Activated naive CD8-positive, alpha-beta T cell treated with anti-CD3 and anti-CD28 coated beads, Interleukin-2, amount 50 U/mL, for 24 hours (primary cell): ENCODE results near the gene DLG2.
"Not testable (repeated sequence)": the region's sequence is repeated elsewhere in the genome, so short reads cannot be mapped to it uniquely, and the experiment has no call there.

Experiments
- ATAC-seq: fragments of 150-1000 bp; cut with Tn5 transposase; one replicate; pipeline ENCODE4 v1.10.0; 2021
- DNase-seq: peaks from one replicate; pipeline ENCODE4 v3.0.0; 2021
- H3K27ac Mint-ChIP-seq: one replicate; pipeline ENCODE4 v1.8.0; 2021; ENCODE audit warnings: mild to moderate bottlenecking, mixed read lengths
- H3K27me3 Mint-ChIP-seq: one replicate; pipeline ENCODE4 v1.8.0; 2021; ENCODE audit warnings: mixed read lengths
- H3K36me3 Mint-ChIP-seq: one replicate; pipeline ENCODE4 v1.8.0; 2021; ENCODE audit warnings: low read depth, mixed read lengths
- H3K4me1 Mint-ChIP-seq: one replicate; pipeline ENCODE4 v1.8.0; 2021; ENCODE audit warnings: mixed read lengths
- H3K4me3 Mint-ChIP-seq: one replicate; pipeline ENCODE4 v1.8.0; 2021; ENCODE audit warnings: mild to moderate bottlenecking, moderate library complexity, mixed read lengths
- H3K9me3 Mint-ChIP-seq: one replicate; pipeline ENCODE4 v1.8.0; 2021; ENCODE audit warnings: mixed read lengths

DLG2 gene

DNA sequence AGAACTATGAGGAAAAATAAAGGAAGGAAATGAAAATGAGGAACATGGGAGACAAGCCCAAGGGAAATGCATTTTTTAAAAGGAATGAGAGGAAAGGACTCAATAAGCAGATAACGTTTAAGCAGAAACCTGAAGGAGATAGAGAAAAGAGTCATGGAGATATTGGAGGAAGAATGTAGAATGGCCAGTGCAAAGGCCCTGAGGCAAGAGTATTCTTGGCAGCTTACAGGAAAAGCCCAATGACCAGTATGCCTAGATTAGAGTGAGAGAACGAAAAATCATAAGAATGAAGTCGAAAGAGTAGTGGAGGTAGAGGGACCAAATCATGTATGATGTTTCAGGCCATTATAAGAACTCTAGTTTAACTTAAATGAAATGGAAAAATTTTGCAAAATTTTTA is 220.3 kb downstream of the DLG2 start:
- no peaks in the 10 kb centered on the region for H3K27me3 Mint-ChIP-seq
- H3K4me3 Mint-ChIP-seq = no peak overlapping the region
- H3K36me3 Mint-ChIP-seq = no peaks in the 10 kb centered on the region
- no peak for ATAC-seq
- H3K27ac Mint-ChIP-seq = no peak overlapping the region
- H3K4me1 Mint-ChIP-seq = no peaks in the 10 kb centered on the region
- no peak for DNase-seq
- peaks cover 29% of the 10 kb centered on the region for H3K9me3 Mint-ChIP-seq

DNA sequence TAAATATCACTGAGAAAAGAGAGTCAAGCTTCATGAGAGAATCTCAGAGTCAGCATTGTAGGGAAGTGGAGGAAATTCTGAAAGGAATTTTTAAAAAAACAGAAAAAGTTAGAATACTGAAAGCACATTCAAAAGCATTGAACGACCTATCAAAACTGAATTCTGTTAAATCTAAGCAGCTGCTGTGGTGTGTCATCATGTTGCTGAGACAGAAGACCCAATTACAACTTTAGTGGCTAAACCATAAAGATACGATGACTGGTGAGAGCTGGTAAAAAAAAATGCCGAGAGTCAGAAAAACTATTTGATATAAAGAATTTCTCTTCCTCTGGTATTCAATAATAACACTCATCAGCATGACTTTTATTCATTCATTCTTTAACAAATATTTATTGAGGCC is 220.8 kb downstream of the DLG2 start:
- Mint-ChIP-seq H3K4me1 (no peaks in the 10 kb centered on the region), H3K36me3 (no peaks in the 10 kb centered on the region), H3K4me3 (no peak overlapping the region), H3K9me3 (peaks cover 29% of the 10 kb centered on the region), H3K27me3 (no peaks in the 10 kb centered on the region), H3K27ac (no peak overlapping the region)
- DNase-seq (no peak), ATAC-seq (no peak)

DNA sequence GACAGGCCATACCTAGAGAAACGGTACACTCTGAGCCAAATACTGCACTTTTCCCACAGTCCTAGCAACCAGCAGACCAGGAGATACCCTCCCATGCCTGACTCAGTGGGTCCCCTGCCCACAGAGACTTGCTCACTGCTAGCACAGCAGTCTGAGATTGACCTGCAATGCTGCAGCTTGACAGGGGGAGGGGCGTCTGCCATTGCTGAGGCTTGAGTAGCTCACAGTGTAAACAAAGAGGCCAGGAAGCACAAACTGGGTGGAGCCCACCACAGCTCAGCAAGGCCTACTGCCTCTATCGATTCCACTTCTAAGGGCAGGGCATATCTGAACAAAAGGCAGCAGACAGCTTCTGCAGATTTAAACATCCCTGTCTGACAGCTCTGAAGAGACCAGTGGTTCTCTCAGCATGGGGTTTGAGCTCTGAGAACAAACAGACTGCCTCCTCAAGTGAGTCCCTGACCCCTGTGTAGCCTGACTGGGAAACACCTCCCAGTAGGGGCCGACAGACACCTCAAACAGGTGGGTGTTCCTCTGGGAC is 231.6 kb downstream of the DLG2 start:
- H3K4me1 Mint-ChIP-seq, ATAC-seq, H3K27me3 Mint-ChIP-seq, H3K27ac Mint-ChIP-seq, H3K4me3 Mint-ChIP-seq, H3K36me3 Mint-ChIP-seq, DNase-seq: not testable (repeated sequence)
- peaks cover 57% of the 10 kb centered on the region for H3K9me3 Mint-ChIP-seq

DNA sequence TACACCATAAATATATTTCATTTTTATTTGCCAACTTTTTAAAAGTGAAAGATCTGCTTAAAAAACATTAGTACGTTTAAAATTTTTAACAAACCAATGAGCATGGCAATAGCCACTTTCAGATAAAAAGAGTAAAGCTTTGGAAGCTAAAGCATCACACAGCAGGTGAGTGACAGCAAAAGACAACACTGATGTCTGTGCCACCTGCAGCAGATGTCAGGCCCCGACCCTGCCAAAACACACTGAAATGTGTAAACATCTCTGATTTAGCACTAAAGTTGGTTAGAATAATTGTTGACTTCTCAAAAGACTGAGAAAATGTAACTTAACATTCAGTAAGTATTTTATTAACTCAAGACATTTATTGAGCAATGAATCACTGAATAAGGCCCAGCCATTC is 232.9 kb downstream of the DLG2 start:
- H3K27me3 Mint-ChIP-seq = no peaks in the 10 kb centered on the region
- peaks cover 62% of the 10 kb centered on the region for H3K9me3 Mint-ChIP-seq
- H3K4me3 Mint-ChIP-seq = no peak overlapping the region
- ATAC-seq (no peak), DNase-seq (no peak)
- peaks cover 5% of the 10 kb centered on the region for H3K36me3 Mint-ChIP-seq
- no peaks in the 10 kb centered on the region for H3K4me1 Mint-ChIP-seq
- H3K27ac Mint-ChIP-seq = no peak overlapping the region

DNA sequence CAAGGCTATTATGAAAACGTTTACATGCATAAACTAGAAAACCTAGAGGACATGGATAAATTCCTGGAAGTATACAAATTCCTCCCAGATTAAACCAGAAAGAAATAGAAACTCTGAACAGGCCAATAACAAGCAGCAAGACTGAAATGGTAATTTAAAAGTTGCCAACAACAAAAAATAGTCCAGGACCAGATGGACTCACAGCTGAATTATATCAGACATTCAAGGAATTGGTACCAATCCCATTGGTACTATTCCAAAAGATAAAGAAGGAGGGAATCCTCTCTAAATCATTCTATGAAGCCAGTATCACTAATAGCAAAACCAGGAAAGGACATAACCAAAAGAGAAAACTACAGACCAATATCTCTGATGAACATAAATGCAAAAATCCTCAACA is 236.0 kb downstream of the DLG2 start:
- Mint-ChIP-seq H3K4me1 (no peaks in the 10 kb centered on the region), H3K27ac (no peak overlapping the region), H3K4me3 (no peak overlapping the region), H3K36me3 (peaks cover 2% of the 10 kb centered on the region), H3K9me3 (peaks cover 44% of the 10 kb centered on the region), H3K27me3 (no peaks in the 10 kb centered on the region)
- ATAC-seq (no peak), DNase-seq (no peak)

DNA sequence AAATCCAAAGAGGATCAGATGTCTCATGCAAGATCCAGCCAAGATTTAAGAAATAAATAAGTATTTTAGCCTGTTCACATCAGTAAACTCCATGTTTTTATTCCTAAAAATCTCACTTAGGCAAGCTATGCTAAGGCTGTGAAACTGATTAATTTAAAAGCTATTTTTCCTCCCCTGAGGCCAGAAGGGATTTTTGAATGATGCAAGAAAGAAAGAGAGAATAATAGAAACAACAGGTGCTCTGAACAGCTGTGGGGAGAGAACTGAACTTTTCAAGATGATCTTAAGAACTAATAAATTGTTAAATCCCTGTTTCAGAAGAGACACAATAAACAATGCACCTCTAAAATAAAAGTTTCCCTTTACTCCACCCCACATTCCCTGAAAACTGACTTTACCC is 241.6 kb downstream of the DLG2 start:
- no peak overlapping the region for H3K27ac Mint-ChIP-seq
- no peaks in the 10 kb centered on the region for H3K27me3 Mint-ChIP-seq
- DNase-seq = no peak

DNA sequence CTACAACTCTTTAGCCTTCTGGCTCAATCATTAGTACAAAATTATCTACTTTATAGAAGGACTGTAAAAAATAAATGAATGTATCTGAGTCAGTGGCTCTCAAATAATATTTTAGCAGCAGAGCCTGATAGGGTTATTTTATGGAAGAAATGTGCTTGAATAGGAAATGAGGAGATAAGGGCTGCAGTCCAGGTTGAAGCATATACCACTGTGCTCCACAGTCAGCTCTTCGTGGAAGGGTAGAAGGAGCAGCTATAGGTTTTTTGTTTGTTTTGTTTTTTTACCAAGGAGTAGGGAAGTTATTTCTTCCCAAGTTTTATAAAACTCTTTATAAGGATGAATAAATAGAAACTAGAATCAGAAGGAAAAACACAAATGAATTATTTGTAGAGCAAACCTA is 242.0 kb downstream of the DLG2 start:
- no peaks in the 10 kb centered on the region for H3K27me3 Mint-ChIP-seq
- ATAC-seq (no peak), DNase-seq (no peak)
- peaks cover 42% of the 10 kb centered on the region for H3K9me3 Mint-ChIP-seq
- no peak overlapping the region for H3K27ac Mint-ChIP-seq
- H3K4me1 Mint-ChIP-seq = no peaks in the 10 kb centered on the region
- no peak overlapping the region for H3K4me3 Mint-ChIP-seq
- no peaks in the 10 kb centered on the region for H3K36me3 Mint-ChIP-seq

More for the DNA sequence above, 241.6 kb downstream of the DLG2 start:
- no peak for ATAC-seq
- no peaks in the 10 kb centered on the region for H3K4me1 Mint-ChIP-seq
- H3K9me3 Mint-ChIP-seq = peaks cover 40% of the 10 kb centered on the region
- no peak overlapping the region for H3K4me3 Mint-ChIP-seq
- H3K36me3 Mint-ChIP-seq = no peaks in the 10 kb centered on the region

DNA sequence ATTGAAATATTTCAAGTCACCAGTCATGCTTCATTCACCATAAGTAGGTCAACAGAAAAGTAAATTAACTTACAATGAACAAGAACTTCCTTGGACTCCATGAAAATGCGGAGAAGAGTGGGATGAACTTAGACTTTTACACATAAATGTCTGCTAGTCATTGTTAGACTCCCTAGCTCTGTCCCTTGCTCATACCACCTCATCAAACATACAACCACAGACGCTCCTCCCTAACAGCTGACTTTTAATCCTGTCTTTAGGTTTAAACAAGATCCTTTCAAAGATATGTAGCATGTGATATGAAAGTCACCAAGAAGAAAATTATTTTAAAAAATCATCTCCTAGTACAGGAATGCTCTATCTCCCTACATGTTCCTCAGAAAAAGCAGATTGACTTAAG is 248.1 kb downstream of the DLG2 start:
- peaks cover 23% of the 10 kb centered on the region for H3K9me3 Mint-ChIP-seq
- no peak for ATAC-seq
- H3K4me1 Mint-ChIP-seq = no peaks in the 10 kb centered on the region
- no peak overlapping the region for H3K4me3 Mint-ChIP-seq
- no peak overlapping the region for H3K27ac Mint-ChIP-seq
- no peaks in the 10 kb centered on the region for H3K27me3 Mint-ChIP-seq
- H3K36me3 Mint-ChIP-seq = no peaks in the 10 kb centered on the region
- no peak for DNase-seq

DNA sequence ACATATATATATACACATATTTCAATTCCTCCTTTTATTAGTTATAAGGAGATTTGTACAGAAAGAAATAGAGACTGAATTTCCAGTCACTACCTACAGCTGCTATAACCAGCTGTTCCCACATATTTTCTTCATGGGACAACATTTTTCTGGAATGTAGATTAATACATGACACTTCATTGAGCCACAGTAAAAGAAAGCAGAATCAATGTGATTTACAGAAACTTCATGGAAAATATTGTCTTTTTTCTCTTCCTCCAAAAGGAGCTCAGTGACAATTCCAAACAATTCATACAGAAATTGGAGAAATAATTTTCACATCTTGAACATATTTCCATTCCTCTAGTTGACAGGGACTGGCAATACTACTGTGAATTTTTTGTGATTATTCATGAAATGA is 249.2 kb downstream of the DLG2 start:
- ATAC-seq (no peak), DNase-seq (no peak)
- H3K36me3 Mint-ChIP-seq = no peaks in the 10 kb centered on the region
- H3K27me3 Mint-ChIP-seq = no peaks in the 10 kb centered on the region
- H3K4me1 Mint-ChIP-seq = no peaks in the 10 kb centered on the region
- H3K27ac Mint-ChIP-seq = no peak overlapping the region
- H3K4me3 Mint-ChIP-seq = no peak overlapping the region
- peaks cover 19% of the 10 kb centered on the region for H3K9me3 Mint-ChIP-seq

DNA sequence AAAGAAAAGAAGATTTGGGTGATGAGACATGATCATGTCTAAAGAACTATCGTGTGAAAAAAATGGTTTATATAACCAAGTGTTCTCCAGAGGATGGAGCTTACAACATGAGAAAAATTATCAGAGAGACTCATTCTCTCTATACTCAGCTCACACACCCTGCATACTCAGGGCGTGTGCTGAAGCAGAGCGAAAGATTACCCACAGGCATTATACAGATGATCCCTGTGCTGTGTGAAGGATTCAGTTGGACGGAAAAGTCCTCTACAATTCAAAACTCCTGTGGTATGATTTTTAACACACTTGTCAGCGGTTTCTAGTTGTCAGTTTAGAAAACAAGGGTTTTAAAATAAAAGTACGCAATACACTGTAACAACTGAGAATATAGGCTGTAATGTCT is 267.3 kb downstream of the DLG2 start:
- H3K27me3 Mint-ChIP-seq = no peaks in the 10 kb centered on the region

DNA sequence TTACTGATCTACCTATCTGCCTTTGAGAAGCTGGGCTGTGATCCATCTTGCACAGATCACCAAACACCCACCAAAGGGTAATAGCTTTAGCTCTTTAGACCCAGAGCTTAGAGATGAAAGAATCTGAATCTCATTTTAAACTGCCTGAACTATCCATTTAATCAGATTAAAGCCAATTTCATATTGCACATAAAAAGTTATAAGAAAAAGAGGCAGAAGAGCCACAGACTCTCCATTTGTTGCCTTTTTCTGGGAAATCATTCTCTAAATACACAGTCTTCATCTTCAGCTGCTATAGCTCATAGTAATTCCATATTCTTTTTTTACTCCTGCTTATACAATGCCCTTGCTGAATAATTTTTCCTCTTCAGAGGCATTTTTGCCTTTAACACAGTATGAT is 271.2 kb downstream of the DLG2 start:
- ATAC-seq (no peak), DNase-seq (no peak)
- no peak overlapping the region for H3K4me3 Mint-ChIP-seq
- H3K4me1 Mint-ChIP-seq = no peaks in the 10 kb centered on the region
- H3K36me3 Mint-ChIP-seq = no peaks in the 10 kb centered on the region
- H3K27me3 Mint-ChIP-seq = no peaks in the 10 kb centered on the region
- no peak overlapping the region for H3K27ac Mint-ChIP-seq
- peaks cover 14% of the 10 kb centered on the region for H3K9me3 Mint-ChIP-seq

More for the DNA sequence above, 267.3 kb downstream of the DLG2 start:
- Mint-ChIP-seq H3K36me3 (no peaks in the 10 kb centered on the region), H3K4me3 (no peak overlapping the region), H3K27ac (no peak overlapping the region), H3K9me3 (peaks cover 13% of the 10 kb centered on the region), H3K4me1 (no peaks in the 10 kb centered on the region)
- no peak for ATAC-seq
- DNase-seq = no peak

DNA sequence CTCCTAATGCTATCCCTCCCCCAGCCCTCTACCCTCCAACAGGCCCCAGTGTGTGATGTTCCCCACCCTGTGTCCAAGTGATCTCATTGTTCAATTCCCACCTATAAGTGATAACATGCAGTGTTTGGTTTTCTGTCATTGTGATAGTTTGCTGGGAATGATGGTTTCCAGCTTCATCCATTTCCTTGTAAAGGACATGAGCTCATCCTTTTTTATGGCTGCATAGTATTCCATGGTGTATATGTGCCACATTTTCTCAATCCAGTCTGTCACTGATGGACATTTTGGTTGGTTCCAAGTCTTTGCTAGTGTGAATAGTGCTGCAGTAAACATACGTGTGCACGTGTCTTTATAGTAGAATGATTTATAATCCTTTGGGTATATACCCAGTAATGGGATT is 277.6 kb downstream of the DLG2 start:
- DNase-seq, H3K27me3 Mint-ChIP-seq, H3K4me3 Mint-ChIP-seq, H3K4me1 Mint-ChIP-seq, H3K36me3 Mint-ChIP-seq, H3K27ac Mint-ChIP-seq, ATAC-seq: not testable (repeated sequence)
- peaks cover 24% of the 10 kb centered on the region for H3K9me3 Mint-ChIP-seq

DNA sequence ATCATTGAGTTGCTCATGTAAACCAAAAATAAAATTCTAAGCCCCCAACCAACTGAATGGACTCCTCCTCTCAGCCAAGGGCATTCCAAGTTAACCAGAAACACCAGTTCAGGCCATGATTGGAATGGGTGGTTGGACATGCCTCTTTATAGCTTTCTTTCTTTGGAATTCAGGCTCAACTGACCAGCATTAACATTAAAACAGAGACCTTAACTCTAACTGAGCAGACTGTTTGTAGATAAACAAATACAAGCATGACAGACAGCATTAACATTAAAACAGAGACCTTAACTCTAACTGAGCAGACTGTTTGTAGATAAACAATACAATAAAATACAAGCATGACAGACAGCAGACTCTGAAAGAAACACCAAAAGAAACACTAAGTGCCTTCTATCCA is 278.2 kb downstream of the DLG2 start:
- no peaks in the 10 kb centered on the region for H3K27me3 Mint-ChIP-seq
- H3K4me3 Mint-ChIP-seq = no peak overlapping the region
- no peak overlapping the region for H3K27ac Mint-ChIP-seq
- DNase-seq = no peak
- no peaks in the 10 kb centered on the region for H3K4me1 Mint-ChIP-seq
- peaks cover 23% of the 10 kb centered on the region for H3K9me3 Mint-ChIP-seq
- ATAC-seq = no peak
- H3K36me3 Mint-ChIP-seq = no peaks in the 10 kb centered on the region

DNA sequence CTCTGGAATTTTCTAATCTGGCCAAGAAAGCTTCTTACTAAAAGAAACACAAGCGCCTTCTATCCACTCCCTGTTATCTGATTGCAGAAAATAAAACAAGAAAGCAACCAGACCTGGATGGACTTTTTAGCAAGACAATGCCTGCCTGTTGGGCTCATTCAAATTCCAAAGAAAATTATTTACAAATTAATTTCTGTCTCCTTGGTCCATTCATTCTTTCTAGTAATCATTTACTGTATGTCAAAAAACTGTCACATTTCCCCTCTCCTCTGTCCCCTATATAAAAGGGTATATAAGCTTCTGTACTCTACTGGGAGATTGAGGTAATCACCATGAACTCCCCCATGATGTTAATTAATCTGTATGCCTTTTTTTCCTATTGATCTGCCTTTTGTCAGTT is 279.9 kb downstream of the DLG2 start:
- Mint-ChIP-seq H3K4me3 (no peak overlapping the region), H3K27ac (no peak overlapping the region), H3K4me1 (no peaks in the 10 kb centered on the region), H3K36me3 (no peaks in the 10 kb centered on the region), H3K9me3 (peaks cover 36% of the 10 kb centered on the region), H3K27me3 (no peaks in the 10 kb centered on the region)
- DNase-seq = no peak
- no peak for ATAC-seq

DNA sequence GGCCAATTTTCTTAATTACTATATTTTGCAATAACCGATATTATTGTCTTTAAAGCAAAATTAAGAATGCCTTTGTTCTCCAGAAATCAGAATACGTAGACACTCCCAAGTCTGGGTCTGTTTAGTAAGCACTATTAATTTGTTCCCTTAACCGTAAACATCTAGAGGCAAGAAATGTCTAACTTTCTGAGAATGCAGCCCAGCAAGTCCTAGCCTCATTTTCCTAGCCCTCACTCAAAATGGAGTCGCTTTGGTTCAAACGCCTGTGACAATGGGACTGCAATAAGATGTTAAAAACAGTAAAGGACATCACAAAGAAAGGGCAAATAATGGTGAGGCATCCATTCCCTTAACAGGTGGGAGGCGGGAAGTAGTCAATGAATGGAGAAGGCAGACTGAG is 280.7 kb downstream of the DLG2 start:
- Mint-ChIP-seq H3K4me1 (no peaks in the 10 kb centered on the region), H3K4me3 (no peak overlapping the region), H3K27ac (no peak overlapping the region), H3K27me3 (no peaks in the 10 kb centered on the region), H3K9me3 (peaks cover 37% of the 10 kb centered on the region), H3K36me3 (no peaks in the 10 kb centered on the region)
- DNase-seq (no peak), ATAC-seq (no peak)

DNA sequence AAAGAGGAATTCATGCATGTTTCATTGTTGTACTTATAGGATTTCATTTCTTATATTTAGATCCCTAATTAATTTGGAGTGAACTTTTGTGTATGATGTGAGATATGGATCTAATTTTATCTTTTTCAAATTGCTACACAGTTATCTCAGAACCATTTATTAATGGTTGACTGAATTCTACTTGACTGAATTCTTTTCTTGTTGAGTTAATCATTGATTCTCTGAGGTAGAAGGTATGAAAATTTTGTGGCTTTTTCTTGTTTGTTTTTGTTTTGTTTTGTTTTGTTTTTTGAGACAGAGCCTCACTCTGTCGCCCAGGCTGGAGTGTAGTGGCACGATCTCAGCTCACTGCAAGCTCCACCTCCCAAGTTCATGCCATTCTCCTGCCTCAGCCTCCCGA is 286.3 kb downstream of the DLG2 start:
- H3K4me3 Mint-ChIP-seq, DNase-seq, H3K36me3 Mint-ChIP-seq, H3K27ac Mint-ChIP-seq, ATAC-seq, H3K27me3 Mint-ChIP-seq, H3K4me1 Mint-ChIP-seq: not testable (repeated sequence)
- peaks cover 29% of the 10 kb centered on the region for H3K9me3 Mint-ChIP-seq
